ENCODE results near the gene MEIOC.

GRCh38 chr17:44606658-44607057 is 49.6 kb upstream of the MEIOC start:
- TF ChIP-seq CTCF (IDR thresholded peaks at IDR 0.05) (no peak), EZH2 (IDR thresholded peaks at IDR 0.05; ENCODE audit: borderline replicate concordance, insufficient read depth, low read depth, low read length, poor library complexity, severe bottlenecking) (no peak)

All from B cell (primary cell).